ENCODE measurements around the gene CFAP54. TPM values are rescaled to one million over a fixed set of nuclear protein-coding genes. Genes with fewer than 3 reads are reported as not detected.

CFAP54 gene
- total RNA-seq, 6 experiments from 2014 or later, result 0.09 to 0.34 (median 0.13) TPM

GRCh38 chr12:96906498-96906848, 417.1 kb downstream of the CFAP54 start:
- Histone ChIP-seq H3K4me1 (peaks cover 0 to 6% (median 0%) of the 10 kb centered on the region in 4 donors), H3K9me3 (no peaks in the 10 kb centered on the region), H3K27me3 (no peaks in the 10 kb centered on the region), H3K4me3 (peak overlapping the region; percentile 76 to 86 (median 78)), H3K27ac (peak overlapping the region; percentile 77 to 90 (median 84)), H3K36me3 (no peaks in the 10 kb centered on the region)
- no peak for ATAC-seq
- 47% methylated on average over 9 of the region's 9 CpGs for WGBS (ENCODE audit: insufficient coverage, low coverage, low lambda C conversion rate, missing lambda C conversion rate)
- DNase-seq, result no peak
- intact Hi-C loops (cut with DNase I), result no loop called here
- no peak for TF ChIP-seq POLR2A (IDR thresholded peaks at IDR 0.05)

- TF ChIP-seq, protein P1, sequence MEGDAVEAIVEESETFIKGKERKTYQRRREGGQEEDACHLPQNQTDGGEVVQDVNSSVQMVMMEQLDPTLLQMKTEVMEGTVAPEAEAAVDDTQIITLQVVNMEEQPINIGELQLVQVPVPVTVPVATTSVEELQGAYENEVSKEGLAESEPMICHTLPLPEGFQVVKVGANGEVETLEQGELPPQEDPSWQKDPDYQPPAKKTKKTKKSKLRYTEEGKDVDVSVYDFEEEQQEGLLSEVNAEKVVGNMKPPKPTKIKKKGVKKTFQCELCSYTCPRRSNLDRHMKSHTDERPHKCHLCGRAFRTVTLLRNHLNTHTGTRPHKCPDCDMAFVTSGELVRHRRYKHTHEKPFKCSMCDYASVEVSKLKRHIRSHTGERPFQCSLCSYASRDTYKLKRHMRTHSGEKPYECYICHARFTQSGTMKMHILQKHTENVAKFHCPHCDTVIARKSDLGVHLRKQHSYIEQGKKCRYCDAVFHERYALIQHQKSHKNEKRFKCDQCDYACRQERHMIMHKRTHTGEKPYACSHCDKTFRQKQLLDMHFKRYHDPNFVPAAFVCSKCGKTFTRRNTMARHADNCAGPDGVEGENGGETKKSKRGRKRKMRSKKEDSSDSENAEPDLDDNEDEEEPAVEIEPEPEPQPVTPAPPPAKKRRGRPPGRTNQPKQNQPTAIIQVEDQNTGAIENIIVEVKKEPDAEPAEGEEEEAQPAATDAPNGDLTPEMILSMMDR (IDR thresholded peaks at IDR 0.05), result no peak
- TF ChIP-seq POLR2A (IDR thresholded peaks at IDR 0.05), result peak; percentile 75
- ATAC-seq (peak; percentile 96 to 97 (median 96)), DNase-seq (peak; percentile 89 to 90 (median 90))
- 0% methylated on average over 19 of the region's 68 CpGs for WGBS (ENCODE audit: insufficient coverage, low coverage, low lambda C conversion rate, missing lambda C conversion rate)
- Histone ChIP-seq H3K27ac (peak within 1 kb of the TSS; percentile 77 to 90 (median 84)), H3K27me3 (no peaks in the 10 kb centered on the region), H3K36me3 (no peaks in the 10 kb centered on the region), H3K4me1 (peaks cover 0 to 6% (median 0%) of the 10 kb centered on the region in 4 donors), H3K9me3 (no peaks in the 10 kb centered on the region), H3K4me3 (peak within 1 kb of the TSS; percentile 76 to 86 (median 78))
- intact Hi-C loops (cut with DNase I), result no loop called here
Measured at GRCh38 chr12:96906849-96907670, 417.7 kb downstream of the CFAP54 start, which contains the start of gene NEDD1. Gene NEDD1 (plus strand): TSS chr12:96907257. CDS start chr12:96909760, 2,503 bp downstream.

DNA sequence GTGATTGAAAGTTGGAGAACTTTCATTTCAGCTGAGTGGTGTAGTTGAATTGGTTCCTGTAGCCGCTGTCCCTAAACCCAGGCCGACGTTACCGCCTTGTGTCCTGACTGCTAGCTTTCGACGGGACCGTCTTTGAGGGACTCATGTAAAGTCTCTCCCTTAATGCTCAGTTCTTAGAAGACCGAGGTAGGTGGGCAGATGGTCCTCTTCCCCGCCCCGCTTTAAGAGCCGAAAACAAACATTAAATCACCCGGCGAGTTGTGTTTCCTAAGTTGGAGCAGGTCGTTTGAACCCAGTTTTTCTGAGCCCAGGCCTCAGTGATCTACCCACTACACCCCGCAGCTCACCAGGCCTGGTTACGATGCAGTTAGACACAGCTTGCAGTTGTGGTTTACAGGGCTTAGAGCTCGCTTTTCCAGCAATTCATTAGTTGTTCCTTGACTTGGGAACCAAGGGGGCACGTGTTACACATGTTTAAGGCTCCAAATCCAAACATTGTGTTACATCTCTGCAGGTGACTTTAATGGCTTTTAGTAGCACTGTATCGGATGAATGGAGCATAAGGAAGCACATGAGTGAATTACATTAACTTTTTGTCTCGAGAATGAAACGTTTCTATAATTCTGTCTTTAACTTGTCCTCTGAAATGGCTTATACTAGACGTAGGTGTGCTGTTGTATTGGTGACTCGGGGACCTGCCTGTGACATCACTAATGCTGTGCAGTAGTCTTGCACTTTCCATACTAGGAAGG, 418.5 kb downstream of the CFAP54 start:
- ATAC-seq (peak; percentile 36 to 47 (median 41)), DNase-seq (peak in 1 of 3 donors; percentile 25)
- Histone ChIP-seq H3K36me3 (no peaks in the 10 kb centered on the region), H3K27ac (peak overlapping the region; percentile 77 to 90 (median 84)), H3K27me3 (no peaks in the 10 kb centered on the region), H3K4me3 (peak overlapping the region; percentile 76 to 86 (median 78)), H3K4me1 (peaks cover 0 to 6% (median 0%) of the 10 kb centered on the region in 4 donors), H3K9me3 (no peaks in the 10 kb centered on the region)
- WGBS (ENCODE audit: insufficient coverage, low coverage, low lambda C conversion rate, missing lambda C conversion rate), result 7% methylated on average over 23 of the region's 23 CpGs
- no peak for TF ChIP-seq POLR2A (IDR thresholded peaks at IDR 0.05)
- TF ChIP-seq, protein P1 (IDR thresholded peaks at IDR 0.05), result no peak
- intact Hi-C loops (cut with DNase I), result no loop called here

DNA sequence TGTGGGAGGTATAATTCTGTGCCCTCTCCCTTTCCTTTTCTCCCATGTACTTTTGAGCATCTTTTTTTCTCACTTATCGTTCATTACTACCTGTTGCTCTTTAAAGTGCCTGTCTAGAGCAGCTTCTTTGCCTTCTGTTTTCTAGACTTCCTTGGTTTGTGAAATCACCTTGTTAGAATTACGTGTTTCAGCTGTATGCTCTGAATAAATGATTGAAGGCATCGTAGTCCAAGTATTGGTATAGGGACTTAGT, 419.0 kb downstream of the CFAP54 start:
- ATAC-seq (no peak), DNase-seq (no peak)
- H3K4me3 ChIP-seq, result no peak overlapping the region
- no peak overlapping the region for H3K27ac ChIP-seq
- peaks cover 0 to 6% (median 0%) of the 10 kb centered on the region in 4 donors for H3K4me1 ChIP-seq
- WGBS (ENCODE audit: insufficient coverage, low coverage, low lambda C conversion rate, missing lambda C conversion rate), result 68% methylated on average over 3 of the region's 3 CpGs
- TF ChIP-seq, protein P1 (IDR thresholded peaks at IDR 0.05), result no peak
- no peaks in the 10 kb centered on the region for H3K27me3 ChIP-seq
- H3K9me3 ChIP-seq, result no peaks in the 10 kb centered on the region
- intact Hi-C loops (cut with DNase I), result no loop called here
- no peaks in the 10 kb centered on the region for H3K36me3 ChIP-seq

DNA sequence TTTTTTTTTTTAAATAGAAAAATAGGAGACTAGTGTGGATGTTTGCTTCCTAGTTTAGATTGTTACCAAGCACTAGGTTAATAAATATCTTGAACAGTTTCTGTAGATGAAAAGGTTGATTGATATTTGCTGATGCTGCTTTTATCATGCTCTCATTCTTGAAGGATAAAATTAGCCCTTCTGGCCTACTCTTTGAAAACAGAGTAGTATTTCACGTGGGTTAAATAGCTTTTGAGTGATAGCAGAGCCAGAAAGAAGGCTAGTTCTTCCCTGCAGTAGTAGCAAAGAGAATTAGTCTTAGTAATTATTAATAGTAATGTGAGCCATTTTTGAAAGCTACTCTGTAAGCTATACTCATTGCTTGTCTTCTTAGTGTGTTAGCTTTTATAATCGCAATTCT, 422.9 kb downstream of the CFAP54 start:
- intact Hi-C loops (cut with DNase I), result no loop called here
- ATAC-seq (no peak), DNase-seq (no peak)
- 78% methylated on average over 2 of the region's 2 CpGs for WGBS (ENCODE audit: insufficient coverage, low coverage, low lambda C conversion rate, missing lambda C conversion rate)
- no peak overlapping the region for H3K27ac ChIP-seq
- TF ChIP-seq, protein P1 (IDR thresholded peaks at IDR 0.05), result no peak
- no peak for TF ChIP-seq POLR2A (IDR thresholded peaks at IDR 0.05)
- no peaks in the 10 kb centered on the region for H3K27me3 ChIP-seq
- no peak overlapping the region for H3K4me3 ChIP-seq
- H3K36me3 ChIP-seq, result no peaks in the 10 kb centered on the region
- no peaks in the 10 kb centered on the region for H3K9me3 ChIP-seq
- peaks cover 0 to 6% (median 0%) of the 10 kb centered on the region in 4 donors for H3K4me1 ChIP-seq
